HTR-8/SVneo (cell line): ENCODE data around the gene LRP3.
A peak's percentile ranks its signal among the peaks of the same experiment; 100 is the strongest.

Experiments used
- DNase-seq: peaks from one replicate; pipeline ENCODE4 v3.0.0; 2011; ENCODE audit warnings: low spot score, mixed read lengths; ENCODE audit not compliant: insufficient read length
- FAIRE-seq: peaks from 2 replicates; lab custom pipeline; 2011; peaks lifted over from hg19 to GRCh38; lab: Jason Lieb, UNC

Gene LRP3

DNA sequence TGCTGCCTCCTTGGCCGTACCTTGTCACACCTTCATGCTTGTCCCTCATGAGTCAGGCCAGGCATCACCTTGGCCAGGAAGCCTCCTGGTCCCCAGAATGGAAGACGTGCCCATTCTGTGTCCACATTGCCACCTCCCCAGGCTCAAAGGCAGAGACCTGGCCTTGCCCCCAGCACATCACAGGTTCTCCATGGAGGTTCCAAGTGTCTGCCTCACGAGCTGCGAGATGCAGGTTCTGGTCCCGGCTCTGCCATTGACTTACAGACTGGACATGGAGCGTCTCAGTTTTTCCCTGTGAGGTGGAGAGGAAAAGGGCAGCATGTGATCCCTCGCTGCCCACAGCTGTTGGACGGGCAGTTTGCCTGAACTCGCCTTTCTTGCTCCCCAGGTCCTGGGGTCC, 40.6 kb downstream of the LRP3 start:
- FAIRE-seq = peak; percentile 4
- no peak for DNase-seq

DNA sequence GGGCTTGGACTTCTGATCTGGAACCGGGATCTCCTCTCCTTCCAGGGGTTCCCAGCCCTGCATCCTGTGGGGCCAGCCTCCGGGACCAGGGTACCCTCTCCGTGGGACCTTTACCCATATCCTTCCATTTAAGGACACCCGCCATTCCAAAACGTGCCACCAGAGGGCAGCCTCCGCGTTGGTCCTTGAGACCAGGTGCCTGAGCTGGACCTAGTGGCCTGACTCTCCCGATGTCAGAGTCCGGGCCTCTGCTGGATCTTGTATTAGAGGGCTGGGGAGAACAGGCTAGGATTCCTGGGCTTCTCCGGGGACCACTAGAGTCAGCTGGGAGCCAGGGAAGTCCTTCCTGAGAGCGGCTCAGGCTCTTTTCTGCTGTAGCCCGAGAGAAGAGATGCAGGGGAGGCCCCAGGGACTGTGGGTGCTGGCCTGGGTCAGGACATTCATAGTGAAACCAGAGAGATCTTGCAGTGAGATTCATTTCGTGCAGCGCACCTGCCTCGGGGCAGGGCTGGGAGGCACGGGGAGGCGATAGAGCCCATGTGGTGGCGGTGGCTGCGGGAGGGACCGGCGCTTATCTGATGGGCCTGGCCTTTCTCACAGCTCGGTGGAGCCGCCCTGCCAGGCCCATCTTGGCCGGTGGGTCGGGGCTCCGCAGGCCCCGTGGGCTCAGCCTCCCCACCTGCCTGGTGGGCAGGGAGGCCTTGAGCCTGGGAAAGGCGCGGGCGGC, 41.3 kb downstream of the LRP3 start:
- FAIRE-seq = no peak
- peak; percentile 83 for DNase-seq

- no peak for FAIRE-seq
Observed at GRCh38 chr19:33235996-33236350, 41.8 kb downstream of the LRP3 start.

DNA sequence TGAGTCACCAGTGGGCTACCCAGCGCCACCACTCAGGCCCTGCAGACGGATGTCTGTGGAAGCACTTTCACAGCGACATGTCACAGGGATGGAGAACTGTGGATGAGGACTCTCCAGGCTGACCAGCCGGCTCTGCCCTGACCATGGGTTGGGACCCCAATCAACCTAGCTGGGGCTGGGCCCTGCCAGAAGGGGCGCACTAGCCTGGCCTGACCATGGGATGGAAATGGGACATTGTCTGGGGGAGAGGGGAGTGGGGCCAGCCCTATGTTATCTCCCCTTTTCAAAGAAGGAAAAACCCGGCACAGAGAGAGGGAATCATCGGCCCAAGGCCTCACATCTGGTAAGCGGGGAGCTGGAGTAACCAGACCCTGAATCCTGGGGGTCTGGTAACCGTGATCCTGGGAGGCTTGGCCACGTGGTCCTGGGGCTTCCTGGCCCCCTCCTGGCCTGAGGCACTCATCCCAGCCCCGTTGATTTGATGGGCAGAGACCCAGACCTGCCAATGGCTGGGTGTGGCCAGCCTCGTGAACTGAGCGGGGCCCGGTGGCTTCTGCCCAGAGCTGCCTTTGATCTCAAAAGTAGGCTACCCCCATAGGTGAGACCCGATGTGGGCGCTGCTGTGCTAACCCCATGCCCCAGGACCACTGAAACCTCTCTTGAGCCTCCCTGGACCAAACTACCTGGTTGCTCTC, 42.7 kb downstream of the LRP3 start:
- no peak for FAIRE-seq
- no peak for DNase-seq

More at GRCh38 chr19:33235996-33236350, 41.8 kb downstream of the LRP3 start:
- DNase-seq = no peak

DNA sequence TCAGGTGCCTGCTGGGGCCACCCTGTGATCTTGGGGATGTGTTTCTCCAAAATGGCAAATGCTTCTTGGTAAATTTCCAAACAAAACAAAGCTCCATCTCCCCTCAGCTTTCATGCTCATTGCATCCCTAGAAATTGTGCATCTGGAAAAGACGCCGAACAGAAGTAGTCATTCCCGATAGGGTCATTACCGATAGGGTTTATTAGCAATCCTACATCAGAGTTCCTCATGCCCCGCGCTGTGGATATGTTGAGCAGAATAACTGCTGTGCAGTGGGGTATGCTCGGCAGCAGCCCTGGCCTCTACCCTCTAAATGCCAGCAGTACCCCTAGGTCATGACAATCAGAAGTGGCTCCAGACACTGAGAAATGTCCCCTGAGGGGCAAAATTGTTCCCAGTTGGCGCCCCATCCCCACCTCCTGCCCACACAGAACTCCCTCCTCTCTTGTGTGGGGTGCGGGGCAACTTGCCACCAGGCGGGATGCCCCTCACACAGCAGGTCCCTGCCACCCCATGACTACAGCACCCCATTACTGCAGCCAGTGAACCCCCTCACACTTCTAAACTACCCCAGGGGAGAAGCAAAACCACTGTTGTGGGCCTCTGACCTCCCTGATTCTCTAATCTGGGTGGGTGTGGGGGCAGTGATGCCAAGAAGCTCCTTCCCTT, 44.5 kb downstream of the LRP3 start:
- DNase-seq = no peak
- no peak for FAIRE-seq

- FAIRE-seq (no peak), DNase-seq (no peak)
Observed at GRCh38 chr19:33239223-33239975, 45.3 kb downstream of the LRP3 start.

- FAIRE-seq = no peak
- DNase-seq = no peak
Observed at GRCh38 chr19:33240181-33240771, 46.1 kb downstream of the LRP3 start.

DNA sequence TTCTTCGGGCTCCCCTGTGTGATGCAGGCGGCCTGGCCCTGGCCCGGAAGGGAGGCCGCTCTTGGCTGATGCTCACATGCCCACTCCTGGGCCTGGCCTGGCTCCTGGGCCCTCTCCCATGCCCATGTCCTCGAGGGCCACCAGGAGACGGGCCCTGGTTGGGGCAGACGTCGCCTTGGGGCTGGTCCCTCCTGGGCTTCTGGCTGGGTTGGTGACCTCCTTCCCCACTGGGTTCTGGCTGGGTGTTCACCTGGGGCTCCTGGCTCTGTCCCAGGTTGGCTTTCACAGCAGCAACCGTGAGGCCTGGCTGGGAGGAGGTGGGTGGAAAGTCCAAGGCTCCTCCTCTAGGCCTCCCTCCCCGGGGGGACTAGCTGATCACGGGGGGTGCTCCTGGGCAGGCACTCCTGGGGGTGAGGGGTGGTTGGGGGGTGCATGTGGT, 47.0 kb downstream of the LRP3 start:
- no peak for DNase-seq
- no peak for FAIRE-seq

GRCh38 chr19:33241530-33242101, 47.5 kb downstream of the LRP3 start:
- DNase-seq (no peak), FAIRE-seq (no peak)

DNA sequence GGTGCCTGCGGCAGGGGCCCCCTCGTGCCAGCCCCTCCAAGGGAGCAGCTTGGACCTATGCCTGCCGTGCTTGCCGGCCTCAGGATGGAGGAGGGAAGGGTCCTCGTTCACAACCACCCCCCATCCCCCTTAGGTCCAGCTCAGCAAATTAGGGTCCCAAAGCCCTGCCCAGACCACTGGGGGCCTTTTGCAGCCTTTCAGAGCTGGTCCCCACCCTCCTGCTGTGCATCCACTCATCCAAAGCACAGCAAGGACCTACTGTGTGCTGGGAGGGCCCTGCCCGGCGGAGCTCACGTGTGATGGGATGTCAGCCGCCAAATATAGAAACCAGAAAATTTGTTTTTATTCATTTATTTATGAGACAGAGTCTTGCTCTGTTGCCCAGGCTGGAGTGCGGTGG, 48.0 kb downstream of the LRP3 start:
- no peak for DNase-seq
- FAIRE-seq = no peak

- no peak for FAIRE-seq
- DNase-seq = no peak
Observed at GRCh38 chr19:33242911-33243310, 48.8 kb downstream of the LRP3 start.

DNA sequence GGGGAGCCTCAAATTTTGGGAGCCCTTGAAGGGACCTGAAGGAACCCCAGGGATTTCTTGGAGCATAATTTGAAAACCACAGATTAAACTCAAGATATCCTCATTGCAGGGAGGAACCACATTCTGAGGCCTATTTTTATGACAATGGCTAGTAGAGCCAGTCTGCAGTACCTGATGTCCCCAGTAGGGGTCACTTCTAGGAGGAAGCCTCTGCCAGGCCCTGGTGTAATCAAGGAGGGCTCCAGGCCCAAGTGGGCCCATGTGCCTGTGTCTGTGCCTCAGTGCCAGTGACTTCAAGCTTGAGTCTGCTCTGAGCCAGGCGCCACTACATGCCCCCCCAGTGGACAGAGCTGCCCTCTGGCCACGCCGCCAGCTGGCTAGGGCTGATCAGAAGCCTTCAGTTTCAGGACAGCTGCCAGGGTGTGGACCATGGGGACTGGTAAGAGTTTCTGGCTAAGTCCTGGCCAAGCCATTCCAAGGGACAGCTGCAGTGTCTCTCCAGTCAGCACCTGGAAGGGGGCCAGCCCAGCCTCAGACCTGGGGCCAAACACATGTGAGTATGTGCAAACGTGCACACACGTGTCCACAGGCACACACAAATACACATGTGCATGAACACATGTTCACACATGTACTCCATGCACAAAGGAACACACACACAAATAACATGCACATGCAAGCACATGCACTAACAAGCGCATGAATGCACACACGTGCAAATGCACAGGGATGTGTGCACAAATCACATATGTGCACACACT, 52.0 kb downstream of the LRP3 start:
- DNase-seq = no peak

GRCh38 chr19:33246709-33247440, 52.7 kb downstream of the LRP3 start:
- FAIRE-seq (no peak), DNase-seq (no peak)

More for the DNA sequence above, 52.0 kb downstream of the LRP3 start:
- FAIRE-seq = peak; percentile 69

DNA sequence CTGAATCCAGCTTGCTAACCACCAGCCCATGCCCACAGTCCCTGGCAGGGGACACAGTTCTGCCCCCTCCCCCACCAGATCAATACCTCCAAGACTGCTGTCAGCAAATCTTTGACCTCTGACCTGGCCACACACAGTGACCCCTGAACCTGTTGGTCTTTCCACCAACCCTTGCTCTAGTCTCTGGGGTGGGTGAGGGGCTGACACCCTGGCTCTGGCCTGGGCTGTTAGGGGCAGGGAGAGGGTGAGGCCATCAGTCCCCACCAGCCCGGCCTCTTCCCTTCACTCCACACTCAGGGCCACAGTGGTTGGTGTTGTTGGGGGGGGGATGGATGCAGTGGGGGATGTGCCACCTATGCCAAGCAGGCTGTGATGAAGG, 53.3 kb downstream of the LRP3 start:
- no peak for DNase-seq
- FAIRE-seq = no peak

DNA sequence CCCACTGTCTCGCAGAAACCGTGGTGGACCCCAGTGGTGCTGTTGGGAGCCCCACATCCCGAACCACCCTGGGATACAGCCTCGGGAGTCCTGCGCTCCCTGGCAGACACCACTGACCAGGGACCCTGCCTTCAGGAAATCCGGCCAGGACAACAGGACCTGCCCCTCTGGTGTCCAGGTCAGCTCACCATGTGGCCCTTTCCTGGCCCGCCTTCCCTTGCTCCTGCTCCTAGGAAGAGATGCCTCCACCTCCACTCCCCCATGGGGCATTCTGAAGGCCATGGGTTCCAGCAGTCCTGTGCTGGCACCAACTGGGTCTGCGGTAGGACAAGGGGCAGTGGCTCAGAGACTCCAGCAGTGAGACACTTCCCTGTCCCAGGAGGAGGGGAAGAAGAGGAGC, 54.0 kb downstream of the LRP3 start:
- DNase-seq (no peak), FAIRE-seq (no peak)

DNA sequence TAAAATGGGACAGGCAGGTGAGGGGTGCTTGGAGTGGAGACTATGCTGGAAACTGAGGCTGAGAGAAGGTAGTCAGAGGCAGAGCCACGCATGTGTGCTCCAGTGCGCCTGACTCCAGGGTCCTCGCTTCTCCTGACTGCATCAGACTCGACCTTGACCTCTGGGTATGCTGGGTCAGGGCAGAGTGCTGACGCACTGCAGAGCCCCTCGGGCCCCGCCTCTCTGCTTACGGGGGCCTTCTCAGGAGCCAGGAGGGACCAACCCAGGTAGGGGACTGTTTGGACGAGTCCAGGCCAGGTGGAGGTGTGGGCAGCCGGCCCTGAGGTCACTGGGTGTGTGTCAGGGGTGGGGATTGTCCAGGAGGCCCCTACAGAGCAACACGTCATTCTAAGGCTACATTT, 54.4 kb downstream of the LRP3 start:
- no peak for DNase-seq
- FAIRE-seq = no peak

- DNase-seq = no peak
- FAIRE-seq = no peak
Observed at GRCh38 chr19:33248954-33249613, 55.0 kb downstream of the LRP3 start.

DNA sequence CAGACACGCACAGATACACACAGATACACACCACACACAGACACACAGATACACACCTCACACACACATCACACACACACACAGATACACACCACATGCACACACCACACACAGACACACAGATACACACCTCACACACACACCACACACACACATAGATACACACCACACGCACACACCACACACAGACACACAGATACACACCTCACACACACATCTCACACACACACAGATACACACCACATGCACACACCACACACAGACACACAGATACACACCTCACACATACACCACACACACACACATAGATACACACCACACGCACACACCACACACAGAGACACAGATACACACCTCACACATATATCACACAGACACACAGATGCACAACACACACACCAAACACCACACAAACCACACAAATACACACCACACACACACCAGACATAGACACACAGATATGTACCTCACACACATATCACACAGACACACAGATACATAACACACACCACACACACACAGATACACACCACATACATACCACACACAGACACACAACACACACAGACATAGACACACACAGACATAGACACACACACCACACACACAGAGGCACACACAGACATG, 55.7 kb downstream of the LRP3 start:
- no peak for DNase-seq
- peak; percentile 100 for FAIRE-seq
